B cell (primary cell): Measurements from ENCODE around the gene PAF1. TPM values are rescaled to one million over a fixed set of nuclear protein-coding genes. Genes with fewer than 3 reads are reported as not detected.

Source experiments
- ATAC-seq: fragments of 200-7000 bp; cut with Tn5 transposase; one replicate; pipeline ENCODE4 v1.10.0; 2021; ENCODE audit warnings: low read depth, mild to moderate bottlenecking, moderate number of reproducible peaks, moderate library complexity
- CTCF ChIA-PET: fragments of 350-600 bp; sonication (Branson Sonifier 250); formaldehyde crosslinking; loops from one replicate; lab custom pipeline; 2021; ENCODE audit warnings: antibody characterized with exemption, inconsistent platforms; lab: Charles Lee
- POLR2A ChIA-PET: fragments of 350-600 bp; sonication (Branson Sonifier 250); formaldehyde crosslinking; loops from one replicate; lab custom pipeline; 2021; ENCODE audit warnings: antibody characterized with exemption; lab: Charles Lee
- DNase-seq: peaks from one replicate; pipeline ENCODE4 v3.0.0; 2013
- H2AFZ ChIP-seq: 2 replicates; pipeline ENCODE4 v1.6.1; 2012; ENCODE audit warnings: mild to moderate bottlenecking, low read depth, low read length; ENCODE audit not compliant: insufficient read depth, poor library complexity, severe bottlenecking
- H3K27ac ChIP-seq, 2 donors: 1 replicate in 1 of 2; 2 replicates in 1 of 2; pipeline ENCODE4 v1.5.1; 2012 to 2013; ENCODE audit warnings: low read length in 2 of 2, mild to moderate bottlenecking in 2 of 2, moderate library complexity in 1 of 2
- H3K27me3 ChIP-seq, 4 experiments: fragments of 200-600 bp in 1 of 4; sonication (generic) in 1 of 4; replicated peaks in 1 of 4; 1 replicate in 2 of 4; 2 replicates in 2 of 4; pipeline versions ENCODE4 v1.6.1 to v1.7.0; 2013 to 2016; ENCODE audit warnings: low read length in 3 of 4, mild to moderate bottlenecking in 2 of 4, mixed read lengths in 1 of 4, moderate library complexity in 1 of 4; ENCODE audit not compliant: insufficient read depth in 4 of 4, control insufficient read depth in 3 of 4; ENCODE audit errors: control extremely low read depth in 1 of 4
- H3K36me3 ChIP-seq, 2 experiments: replicated peaks in 1 of 2; 1 replicate in 1 of 2; 2 replicates in 1 of 2; pipeline versions ENCODE4 v1.6.1 to v1.7.1; 2013; ENCODE audit warnings: low read length in 1 of 2; ENCODE audit not compliant: insufficient read depth in 2 of 2, control insufficient read depth in 1 of 2; ENCODE audit errors: control extremely low read depth in 1 of 2, extremely low read depth in 1 of 2
- H3K4me1 ChIP-seq, 2 donors: fragments of 200-600 bp in 1 of 2; sonication (generic) in 1 of 2; 1 replicate in 1 of 2; 2 replicates in 1 of 2; pipeline versions ENCODE4 v1.5.1 to v1.6.1; 2013 to 2017; ENCODE audit warnings: low read length in 2 of 2; ENCODE audit not compliant: control insufficient read depth in 2 of 2, insufficient read depth in 2 of 2
- H3K4me2 ChIP-seq: replicated peaks from 2 replicates; pipeline ENCODE3; 2012; ENCODE audit warnings: mild to moderate bottlenecking, low read depth, low read length; ENCODE audit not compliant: poor library complexity, severe bottlenecking
- H3K4me3 ChIP-seq, 5 experiments: fragments of 200-600 bp in 1 of 5; sonication (generic) in 1 of 5; 1 replicate in 3 of 5; 2 replicates in 2 of 5; pipeline versions ENCODE4 v1.5.1 to v1.7.0; 2011 to 2016; ENCODE audit warnings: low read length in 4 of 5, mild to moderate bottlenecking in 4 of 5, low read depth in 2 of 5, control low read depth in 1 of 5, moderate library complexity in 1 of 5; ENCODE audit not compliant: insufficient read depth in 1 of 5; ENCODE audit errors: control extremely low read depth in 1 of 5, extremely low read depth in 1 of 5
- H3K79me2 ChIP-seq: fragments of 200-600 bp; sonication (generic); one replicate; pipeline ENCODE4 v1.6.0; 2016; ENCODE audit warnings: low read length; ENCODE audit not compliant: control insufficient read depth, insufficient read depth
- H3K9ac ChIP-seq: fragments of 200-600 bp; sonication (generic); 2 replicates; pipeline ENCODE4 v1.6.1; 2017; ENCODE audit warnings: mild to moderate bottlenecking, low read length, moderate library complexity
- H3K9me3 ChIP-seq, 3 donors: one replicate each; pipeline versions ENCODE4 v1.6.1 to v1.7.1; 2013; ENCODE audit warnings: low read length in 2 of 3; ENCODE audit not compliant: control insufficient read depth in 2 of 3, insufficient read depth in 1 of 3; ENCODE audit errors: control extremely low read depth in 1 of 3
- H4K20me1 ChIP-seq: 2 replicates; pipeline ENCODE4 v1.6.0; 2012; ENCODE audit warnings: mild to moderate bottlenecking, low read length; ENCODE audit not compliant: insufficient read depth, control insufficient read depth, poor library complexity, severe bottlenecking
- H3K27ac Mint-ChIP-seq: one replicate; pipeline ENCODE4 v1.8.0; 2021; ENCODE audit warnings: mixed read lengths
- H3K27me3 Mint-ChIP-seq: one replicate; pipeline ENCODE4 v1.8.0; 2021; ENCODE audit warnings: mixed read lengths
- H3K4me1 Mint-ChIP-seq: one replicate; pipeline ENCODE4 v1.8.0; 2021; ENCODE audit warnings: mixed read lengths
- H3K4me3 Mint-ChIP-seq: one replicate; pipeline ENCODE4 v1.8.0; 2021; ENCODE audit warnings: mixed read lengths
- H3K9me3 Mint-ChIP-seq: one replicate; pipeline ENCODE4 v1.8.0; 2022; ENCODE audit warnings: mixed read lengths; ENCODE audit not compliant: insufficient read depth
- CTCF ChIP-seq: fragments of 200-600 bp; IDR thresholded peaks from one replicate; pipeline ENCODE4 v1.8.0; 2022; ENCODE audit warnings: antibody characterized with exemption, mild to moderate bottlenecking
- EZH2 ChIP-seq: IDR thresholded peaks from 2 replicates; pipeline ENCODE4 v1.6.1; 2012; ENCODE audit warnings: borderline replicate concordance, low read depth, mild to moderate bottlenecking, moderate library complexity, low read length; ENCODE audit not compliant: insufficient read depth, poor library complexity, severe bottlenecking
- WGBS: methylation state at CpG from one replicate; pipeline ENCODE4 v1.1.5; 2013; ENCODE audit warnings: missing lambda C conversion rate; ENCODE audit not compliant: insufficient coverage; 5-methylcytosine and 5-hydroxymethylcytosine counted together
- intact Hi-C: fragments of 100-400 bp; cut with micrococcal nuclease; formaldehyde crosslinking; loops from one replicate; pipeline ENCODE4 v1.10.0; 2022
- polyA plus RNA-seq: library from polyadenylated mRNA; depleted of rRNA; stranded (reverse); fragments of >200 nt; gene quantifications from 2 replicates; pipeline ENCODE4 v1.2.3, GENCODE V29; 2012
- total RNA-seq, 2 donors: library from RNA; stranded (reverse); fragments of 120-200 nt in 1 of 2; gene quantifications; 1 replicate in 1 of 2; 2 replicates in 1 of 2; pipeline versions ENCODE4 v1.2.3 to v1.2.4, GENCODE V29; 2013 to 2022

Gene PAF1
- total and polyA plus RNA-seq, 2 donors (not counting 1 experiment from before 2014, with no cell fraction given) = 59.9 to 387 TPM

- no peaks in the 10 kb centered on the region for H3K27me3 Mint-ChIP-seq
- H3K4me3 Mint-ChIP-seq = peak within 1 kb of the TSS; percentile 100
- Histone ChIP-seq H3K4me1 (peaks cover 29 to 35% of the 10 kb centered on the region in 2 donors), H3K27me3 (no peaks in the 10 kb centered on the region), H3K4me2 (peak within 1 kb of the TSS; percentile 92), H4K20me1 (peaks cover 34% of the 10 kb centered on the region), H3K79me2 (peaks cover 49% of the 10 kb centered on the region), H3K9me3 (no peaks in the 10 kb centered on the region), H3K27ac (peak within 1 kb of the TSS; percentile 80 to 93), H3K9ac (peak within 1 kb of the TSS; percentile 96), H2AFZ (peak within 1 kb of the TSS; percentile 86), H3K4me3 (peak within 1 kb of the TSS; percentile 65 to 100 (median 84)), H3K36me3 (peaks cover 7 to 37% of the 10 kb centered on the region in 2 experiments)
- H3K27ac Mint-ChIP-seq = peak within 1 kb of the TSS; percentile 100
- TF ChIP-seq CTCF (no peak), EZH2 (no peak)
- ChIA-PET POLR2A (interaction anchor here (0.7 to 1.9 kb wide), 20 partner anchors 9 to 1061 kb away, joined by 3 to 42 read pairs (median 10); partner anchors contain the start of genes GMFG, MED29, PAF1 and PLEKHG2), CTCF (interaction anchor here (0.7 to 1.8 kb wide), 14 partner anchors 9 to 237 kb away, joined by 3 to 28 read pairs (median 4); partner anchors contain the start of genes EID2B, MED29, PAF1 and PLEKHG2)
- WGBS = under 1% methylated on average over 50 of the region's 61 CpGs
- DNase-seq = peak; percentile 99
- ATAC-seq = peak; percentile 94
- no peaks in the 10 kb centered on the region for H3K9me3 Mint-ChIP-seq
- H3K4me1 Mint-ChIP-seq = peaks cover 47% of the 10 kb centered on the region
- intact Hi-C loops = loop anchor here (1.0 kb wide), 6 partner anchors 10 to 310 kb away; partner anchors contain the start of genes EID2B, MED29, PAF1 and PAK4
These were observed 44.8 kb upstream of the PAF1 start, which contains the start of gene RPS16 for GRCh38 chr19:39435499-39436349. Gene RPS16, minus strand, starts transcription at chr19:39435949. Its CDS starts 54 bp downstream, at chr19:39435895.
